ENCODE results near the gene BDH1. TPM values are rescaled to one million over a fixed set of nuclear protein-coding genes. Genes with fewer than 3 reads are reported as not detected.

The BDH1 gene
- total and polyA plus RNA-seq, 2 of the 13 experiments (the other 11 are each of a cell fraction or from before 2014, with no cell fraction given) = 21.2 to 71.9 TPM

- TF ChIP-seq KIAA2018 (CRISPR knock-in tag; IDR thresholded peaks at IDR 0.05; ENCODE audit: borderline replicate concordance) = no peak
- TF ChIP-seq ATF1 (CRISPR knock-in tag; IDR thresholded peaks at IDR 0.05) = no peak
- no peak for TF ChIP-seq SRSF4 (IDR thresholded peaks at IDR 0.05; ENCODE audit: low read depth, low read length, poor library complexity, severe bottlenecking)
- TF ChIP-seq MAX (IDR thresholded peaks at IDR 0.05) = peak; percentile 58
- no peak for TF ChIP-seq ZNF543 (CRISPR knock-in tag; IDR thresholded peaks at IDR 0.05)
- TF ChIP-seq ZBTB21 (CRISPR knock-in tag; IDR thresholded peaks at IDR 0.05) = no peak
- TF ChIP-seq CEBPZ (IDR thresholded peaks at IDR 0.05; ENCODE audit: low read length) = no peak
- no peak for TF ChIP-seq ZNF136 (CRISPR knock-in tag; IDR thresholded peaks at IDR 0.05; ENCODE audit: low read depth)
- peak; percentile 39; the same call in 1 of the 2 replicates for TF ChIP-seq ARID4A (CRISPR knock-in tag; IDR thresholded peaks at IDR 0.05; ENCODE audit: borderline replicate concordance)
- no peak for TF ChIP-seq ZNF20 (CRISPR knock-in tag; IDR thresholded peaks at IDR 0.05)
- TF ChIP-seq ZBTB38 (CRISPR knock-in tag; IDR thresholded peaks at IDR 0.05) = 0 out of 2 replicates have a peak, but pooled peaks have one; percentile 29
- TF ChIP-seq RFX1 (IDR thresholded peaks at IDR 0.05) = no peak
These were observed 84.4 kb downstream of the BDH1 start (continued) for GRCh38 chr3:197471221-197472010.
